Stimulated activated CD4-positive, alpha-beta T cell treated with anti-CD3 and anti-CD28 coated beads, Interleukin-2, amount 100 ng/mL, for 4 hours (primary cell): Measurements from ENCODE around the gene SLCO3A1.

Experiments used
- DNase-seq: peaks from one replicate; pipeline ENCODE4 v3.0.0-alpha.2; 2020; ENCODE audit warnings: low read depth

The SLCO3A1 gene

DNA sequence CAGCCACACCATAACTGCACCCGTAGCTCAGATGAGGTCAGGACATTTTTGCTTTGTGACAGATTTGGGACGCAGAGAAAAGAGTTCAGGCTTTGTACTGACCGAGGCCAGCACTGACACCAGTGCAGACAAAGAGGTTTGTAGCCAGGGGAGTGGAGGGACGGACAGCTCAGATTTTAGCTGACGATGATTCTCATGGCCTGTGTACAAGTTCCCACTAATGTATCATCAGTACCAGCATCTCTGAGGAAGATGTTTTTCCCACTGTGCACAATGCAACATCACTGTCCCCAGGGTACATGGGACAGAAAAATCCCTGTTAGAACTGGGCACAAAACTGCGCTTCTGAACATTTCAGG lies 112.7 kb downstream of the SLCO3A1 start:
- no peak for DNase-seq

DNA sequence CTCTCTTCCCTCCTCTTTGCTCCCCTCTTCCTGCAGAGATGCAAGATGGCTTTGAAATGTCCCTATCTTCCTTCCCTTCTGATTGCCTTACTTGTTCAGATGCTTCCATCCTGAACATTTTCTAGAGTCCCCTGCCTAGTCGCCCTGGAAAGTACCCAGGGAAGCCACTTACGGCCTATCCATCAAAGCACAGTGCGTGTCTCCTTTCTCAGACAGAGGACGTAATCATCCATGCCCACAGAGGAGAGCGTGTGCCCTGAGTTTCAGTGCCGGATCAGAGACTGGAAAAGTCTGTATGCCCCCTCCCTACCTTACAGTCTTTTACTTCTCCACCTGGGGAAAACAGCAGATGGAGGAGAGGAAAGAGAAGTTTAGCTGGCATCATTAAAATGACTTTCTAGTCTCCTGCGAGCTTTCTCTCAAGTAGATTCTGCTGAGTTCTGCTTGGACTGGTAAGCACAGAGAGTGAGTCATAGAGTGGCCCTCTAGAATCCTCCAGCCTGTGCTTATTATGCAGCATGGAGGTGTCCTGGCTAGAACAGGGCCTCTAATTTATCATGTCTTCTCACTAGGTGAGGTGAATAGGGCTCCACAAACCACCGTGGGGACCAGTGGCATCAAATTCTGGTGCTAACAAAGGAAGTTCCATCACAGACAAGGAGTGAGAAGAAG lies 114.6 kb downstream of the SLCO3A1 start:
- no peak for DNase-seq

DNA sequence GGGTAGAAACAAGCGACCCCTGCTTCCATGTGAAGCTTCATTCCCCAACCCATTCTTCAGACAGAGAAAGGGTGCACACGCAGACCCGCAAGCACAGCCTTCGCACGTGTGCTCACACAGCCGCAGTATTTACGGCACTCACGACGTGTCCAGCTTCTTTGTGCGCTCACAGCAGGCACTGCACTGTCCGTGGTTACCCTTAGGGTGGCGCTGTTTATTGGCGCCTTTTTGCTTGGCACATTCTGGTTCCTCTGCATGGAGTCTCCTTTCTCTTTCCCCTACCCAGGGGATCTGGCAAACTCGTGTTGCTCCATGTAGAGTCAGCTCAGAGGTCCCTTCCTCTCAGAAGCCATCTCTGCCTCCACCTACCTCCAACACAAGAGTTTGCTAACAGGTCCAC lies 115.1 kb downstream of the SLCO3A1 start:
- no peak for DNase-seq

DNA sequence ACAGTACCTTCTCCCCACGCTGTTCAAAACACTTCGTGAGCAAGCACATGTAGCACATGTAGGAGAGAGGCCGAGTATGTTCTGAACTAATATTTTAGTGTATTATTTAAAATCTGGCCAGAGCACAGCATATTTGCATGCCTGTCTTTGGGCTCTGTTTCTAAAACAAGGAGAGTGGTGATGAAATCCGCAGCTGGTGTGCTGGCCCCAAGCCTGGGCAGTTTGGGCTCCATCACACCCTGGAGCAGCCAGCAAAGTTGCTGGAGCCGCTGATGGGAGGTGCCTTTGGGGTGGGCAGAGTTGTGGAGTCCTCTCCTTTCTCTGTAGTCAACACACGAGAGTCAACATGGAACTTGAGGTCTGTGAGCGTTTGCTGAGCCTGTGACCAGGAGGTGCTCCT lies 116.6 kb downstream of the SLCO3A1 start:
- no peak for DNase-seq

DNA sequence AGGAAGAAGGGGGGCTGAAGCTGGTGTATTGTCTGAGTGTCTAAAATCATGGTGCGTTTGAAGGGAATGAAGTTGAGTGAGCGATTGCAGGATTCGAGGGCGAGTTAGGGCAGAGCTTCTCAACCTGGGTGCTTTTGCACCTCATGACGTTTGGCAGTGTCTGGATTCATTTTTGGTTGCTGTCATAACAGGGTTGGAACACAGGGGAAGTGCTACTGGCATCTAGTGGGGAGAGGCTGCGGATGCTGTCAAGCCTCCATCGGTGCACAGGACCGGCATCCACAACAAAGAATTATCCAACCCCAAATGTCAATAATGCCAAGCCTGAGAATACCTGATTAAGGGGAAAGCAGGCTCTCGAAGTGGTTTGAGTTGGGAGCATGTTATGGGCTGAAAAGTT lies 120.0 kb downstream of the SLCO3A1 start:
- no peak for DNase-seq

DNA sequence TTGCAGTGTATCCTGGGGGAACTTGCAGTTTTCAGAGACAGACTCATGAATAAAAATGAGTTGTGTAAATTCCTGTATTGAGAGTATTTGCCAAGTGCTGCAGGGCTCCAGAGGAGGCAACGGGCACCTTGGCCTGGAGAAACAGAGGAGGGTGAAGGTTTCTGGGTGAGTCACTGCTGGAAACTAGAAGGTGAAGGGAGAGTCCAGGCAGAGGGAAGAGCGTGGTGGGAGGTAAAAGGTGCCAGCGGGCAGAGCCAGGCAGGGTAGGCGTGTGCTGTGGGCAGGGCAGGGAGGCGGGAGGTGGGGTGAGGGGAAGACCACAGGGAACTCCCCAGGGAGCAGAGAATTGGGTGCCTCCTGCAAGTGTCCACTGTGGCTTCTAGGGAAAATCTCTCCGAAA lies 120.8 kb downstream of the SLCO3A1 start:
- DNase-seq: no peak

DNA sequence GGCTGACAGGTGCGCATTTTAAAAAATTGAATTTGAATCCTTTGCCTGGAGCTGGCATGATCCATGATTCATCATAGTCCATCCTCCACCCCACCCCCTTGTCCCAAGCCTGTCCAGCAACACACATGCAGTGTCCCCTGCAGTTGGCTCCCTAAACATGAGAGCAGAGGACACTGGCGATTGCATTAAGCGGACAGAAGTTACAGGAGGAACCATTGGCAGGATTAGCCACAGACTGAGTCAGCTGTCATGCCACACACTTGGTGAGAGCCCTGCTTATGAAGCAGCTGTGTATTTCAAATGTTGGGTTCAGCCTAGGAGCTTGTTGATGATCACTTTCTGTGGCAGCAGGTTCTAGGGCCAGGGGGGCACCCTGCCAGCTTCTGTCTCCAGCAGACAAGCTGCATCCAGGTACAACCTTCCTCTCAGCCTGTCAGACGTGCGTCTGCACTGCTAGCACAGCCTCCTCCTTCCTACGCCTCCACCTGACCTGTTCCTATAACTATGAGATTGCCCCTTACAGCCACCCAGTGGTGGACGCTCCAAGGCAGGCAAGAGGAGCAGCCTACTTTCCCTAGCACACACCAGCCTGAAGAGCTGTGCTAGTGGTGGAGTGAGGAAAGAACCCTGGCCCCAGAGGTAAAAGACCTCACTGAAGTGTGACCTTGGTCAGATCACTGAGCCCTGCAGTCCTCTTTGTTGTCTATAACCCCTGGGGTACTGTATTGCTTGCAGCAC lies 121.9 kb downstream of the SLCO3A1 start:
- no peak for DNase-seq

DNA sequence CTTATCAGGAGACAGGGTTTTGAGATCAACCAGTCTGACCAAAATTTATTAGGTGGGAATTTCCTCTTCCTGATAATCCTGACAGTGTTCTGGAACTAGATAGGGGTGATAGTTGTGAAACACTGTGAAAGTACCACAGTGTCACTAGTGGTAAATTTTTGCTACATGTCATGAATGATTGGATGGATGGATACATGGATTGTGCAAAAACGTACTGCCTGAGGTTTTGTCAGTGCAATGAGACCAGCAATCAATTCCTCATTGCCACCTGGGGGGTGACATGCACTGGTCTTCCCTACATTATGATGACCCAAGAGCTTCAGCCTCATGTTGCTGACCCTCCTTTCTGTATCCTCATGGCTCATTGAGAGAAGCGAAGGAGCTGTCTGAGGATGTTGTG lies 123.5 kb downstream of the SLCO3A1 start:
- no peak for DNase-seq

DNA sequence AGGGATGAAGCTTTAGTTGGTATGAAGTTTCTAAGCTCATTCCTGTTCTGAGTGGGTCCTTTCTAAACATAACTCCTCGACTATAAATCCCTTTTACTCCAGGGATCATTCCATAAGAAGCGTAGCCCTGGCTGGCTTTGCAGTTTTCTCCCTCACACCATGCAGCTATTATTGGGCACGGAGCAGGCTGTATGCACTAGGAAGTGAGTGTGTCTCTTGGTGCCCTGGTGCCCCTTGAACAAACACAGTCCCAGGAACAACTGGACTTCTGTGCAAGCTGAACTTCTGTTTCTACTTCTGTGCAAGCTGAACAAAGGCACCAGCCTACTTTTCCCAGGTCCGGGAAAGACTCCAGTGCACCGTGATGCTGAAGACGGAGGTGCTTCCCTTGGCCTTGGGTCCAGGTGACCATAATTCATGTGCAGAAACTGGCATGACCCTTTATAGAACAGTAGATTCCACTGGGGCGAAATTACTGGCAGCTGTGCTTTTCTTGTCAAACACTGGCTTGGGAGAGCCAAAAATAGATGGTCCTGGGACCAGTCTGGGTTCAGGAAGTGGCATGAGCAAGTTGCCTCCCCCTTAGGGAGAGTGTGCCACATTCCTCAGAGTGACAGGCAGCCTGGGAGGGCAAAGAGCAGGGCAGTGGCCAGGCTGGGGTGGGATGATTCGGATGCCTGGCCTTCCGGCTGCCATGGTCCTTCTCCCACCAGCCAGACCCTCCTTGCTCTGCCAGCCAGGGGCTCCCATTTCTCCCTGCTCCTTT lies 127.2 kb downstream of the SLCO3A1 start:
- DNase-seq: no peak

DNA sequence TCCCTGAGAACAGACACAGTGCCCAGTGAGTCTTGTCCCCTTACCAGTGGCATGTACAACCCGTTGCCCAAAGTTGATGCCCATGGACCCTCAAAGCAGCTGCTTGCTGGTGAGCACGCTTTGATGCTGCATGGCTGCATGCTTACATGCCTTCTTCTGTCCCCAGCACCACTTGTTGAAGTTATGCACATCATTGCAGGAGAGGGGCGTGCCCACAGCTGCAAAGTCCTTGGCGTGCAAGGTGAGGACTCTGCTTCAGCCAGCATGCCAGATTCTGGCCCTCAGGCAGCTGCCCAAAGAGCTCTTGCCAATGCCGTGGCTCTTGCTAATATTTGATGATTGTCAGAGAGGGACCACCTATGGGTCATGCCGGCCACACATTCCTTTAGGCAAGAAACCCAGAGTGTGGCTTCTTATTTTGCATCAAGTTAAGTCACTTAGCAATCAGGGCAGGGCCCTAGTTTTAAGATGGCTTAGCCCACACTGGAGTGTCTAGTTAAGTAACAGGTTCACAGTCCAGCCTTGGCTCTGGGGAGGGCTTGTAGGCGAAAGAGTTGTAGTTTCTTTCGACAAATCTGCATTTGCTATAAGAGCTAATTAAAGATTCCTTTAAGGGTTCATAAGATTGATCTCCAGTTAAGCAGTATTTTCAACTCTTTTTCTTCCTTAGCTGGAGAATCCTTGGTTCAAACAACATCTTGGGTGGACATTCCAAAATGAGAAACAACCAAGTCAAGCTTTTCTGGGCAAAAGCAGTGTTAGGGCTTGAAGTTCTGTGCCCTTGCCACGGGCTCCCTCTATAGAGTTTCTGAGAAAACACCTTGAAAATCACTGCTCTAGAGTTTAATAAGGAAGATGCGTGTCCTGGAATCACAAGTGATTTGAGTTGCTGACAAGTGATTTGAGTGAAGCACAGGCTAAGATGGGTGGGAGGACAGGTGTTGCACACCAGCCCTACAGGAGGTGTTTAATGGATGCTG lies 128.6 kb downstream of the SLCO3A1 start:
- DNase-seq: no peak

DNA sequence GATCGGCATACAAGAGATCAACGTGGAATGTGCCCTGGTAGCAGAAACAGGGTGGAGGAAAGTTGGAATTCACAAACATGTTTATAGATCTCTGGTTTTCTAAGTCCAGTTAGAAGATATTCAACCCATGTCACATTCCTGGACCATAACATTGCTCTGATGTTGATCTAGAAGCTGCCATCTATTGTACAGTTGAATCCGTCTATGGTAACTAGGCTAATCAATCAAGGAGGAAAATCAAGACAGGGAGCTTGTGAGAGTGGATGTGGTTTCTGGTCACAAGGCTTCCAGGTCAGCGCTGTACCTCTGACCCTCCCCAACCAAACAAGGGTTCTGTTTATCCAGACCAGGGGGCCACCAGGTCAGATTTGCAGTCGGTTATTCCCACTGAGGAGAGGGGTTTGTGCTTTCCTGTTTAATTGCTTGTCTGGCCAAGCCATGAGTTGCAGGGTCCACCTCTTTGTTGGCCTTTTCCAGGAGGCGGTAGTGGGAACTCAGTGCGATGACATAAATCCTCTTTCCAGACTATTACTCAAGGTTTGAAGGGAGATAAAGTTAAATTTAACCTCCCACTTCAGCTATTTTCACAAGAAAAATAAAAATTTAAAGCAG lies 130.3 kb downstream of the SLCO3A1 start:
- no peak for DNase-seq

DNA sequence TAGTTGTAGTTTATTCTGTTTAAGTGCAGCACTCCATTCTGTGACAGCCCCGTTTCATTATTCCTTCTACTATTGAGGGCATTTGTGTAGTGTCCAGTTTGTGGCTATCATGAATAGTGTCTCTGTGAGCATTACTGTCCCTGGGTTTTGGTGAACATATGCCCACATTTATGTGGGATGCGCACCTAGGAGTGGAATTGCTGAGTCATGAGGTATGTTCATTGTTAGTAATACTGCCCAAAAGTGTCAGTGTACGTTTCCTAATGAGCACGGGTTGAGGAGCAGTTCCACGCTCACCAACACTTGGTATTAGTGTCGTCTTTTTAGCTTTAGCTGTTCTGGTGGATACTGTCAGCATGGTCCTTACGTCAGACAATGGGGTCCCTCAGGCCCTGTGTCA lies 131.8 kb downstream of the SLCO3A1 start:
- no peak for DNase-seq

DNA sequence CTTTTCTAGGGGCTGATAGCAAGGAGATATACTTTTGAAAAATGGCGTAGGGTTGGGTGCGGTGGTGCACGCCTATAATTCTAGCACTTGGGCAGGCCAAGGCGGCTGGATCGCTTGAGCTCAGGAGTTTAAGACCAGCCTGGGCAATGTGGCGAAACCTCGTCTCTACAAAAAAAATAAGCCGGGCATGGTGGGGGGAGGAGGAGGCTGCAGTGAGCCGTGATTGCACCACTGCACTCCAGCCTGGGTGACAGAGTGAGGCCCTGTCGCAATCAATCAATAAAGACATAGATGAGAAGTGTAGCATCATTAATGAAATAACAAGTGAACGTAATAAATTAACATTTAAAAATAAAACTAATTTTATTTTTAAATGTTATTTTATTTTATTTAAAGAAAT lies 134.6 kb downstream of the SLCO3A1 start:
- DNase-seq: no peak

DNA sequence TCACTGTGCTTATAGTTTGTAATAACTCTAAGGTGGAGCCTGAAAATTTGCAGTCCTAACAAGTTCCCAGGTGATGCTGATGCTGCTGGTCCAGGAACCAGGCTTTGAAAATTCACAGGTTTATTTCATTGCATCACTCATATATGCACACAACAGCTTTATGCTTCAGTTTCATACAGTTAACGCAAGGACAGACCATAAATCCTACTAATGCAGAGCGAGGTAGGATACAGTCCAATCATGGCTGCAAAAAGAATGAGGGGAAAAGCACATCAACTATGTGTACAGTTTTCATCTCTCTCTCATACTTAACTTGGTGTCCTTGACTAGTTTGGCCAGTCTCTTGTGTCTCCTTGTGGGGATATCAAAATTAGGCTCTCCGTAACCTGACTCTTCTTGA lies 135.1 kb downstream of the SLCO3A1 start:
- no peak for DNase-seq

DNA sequence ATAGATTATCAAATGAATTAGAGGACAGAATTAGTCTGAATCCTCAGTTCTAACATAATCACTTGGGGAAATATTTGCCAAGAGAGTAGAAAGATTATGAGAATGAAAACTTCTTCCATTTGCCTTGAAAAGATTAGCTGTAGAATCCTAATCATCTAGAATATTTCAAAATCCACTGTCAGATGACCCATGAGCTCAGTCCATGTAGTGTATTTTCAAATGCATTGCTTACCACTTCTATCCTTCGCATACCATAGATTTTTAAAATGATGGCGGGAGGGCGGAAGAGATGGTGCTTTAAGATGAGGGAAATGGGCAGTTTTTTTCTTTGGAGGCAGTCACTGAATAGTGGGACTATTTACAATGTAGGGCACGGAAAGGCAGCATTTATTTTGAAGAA lies 136.3 kb downstream of the SLCO3A1 start:
- no peak for DNase-seq

DNA sequence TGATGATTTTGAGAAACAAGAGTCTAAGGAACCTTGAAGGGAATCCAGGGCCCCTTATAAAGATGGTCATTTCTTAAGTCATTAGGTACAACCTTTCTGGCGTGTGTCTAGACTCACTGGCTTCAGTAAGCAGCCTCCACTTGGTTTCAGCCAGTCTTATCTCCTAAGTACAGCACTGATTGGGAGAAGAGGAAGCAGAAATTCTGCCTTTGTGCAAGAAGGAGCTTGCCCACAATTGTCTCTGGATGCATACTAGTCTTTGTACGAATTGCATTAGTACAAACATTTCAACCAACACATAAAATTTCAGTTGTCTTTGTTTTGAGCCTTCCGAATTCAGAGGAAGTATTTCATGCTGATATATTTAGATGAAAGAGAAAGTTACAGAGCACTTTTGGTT lies 139.4 kb downstream of the SLCO3A1 start:
- no peak for DNase-seq

DNA sequence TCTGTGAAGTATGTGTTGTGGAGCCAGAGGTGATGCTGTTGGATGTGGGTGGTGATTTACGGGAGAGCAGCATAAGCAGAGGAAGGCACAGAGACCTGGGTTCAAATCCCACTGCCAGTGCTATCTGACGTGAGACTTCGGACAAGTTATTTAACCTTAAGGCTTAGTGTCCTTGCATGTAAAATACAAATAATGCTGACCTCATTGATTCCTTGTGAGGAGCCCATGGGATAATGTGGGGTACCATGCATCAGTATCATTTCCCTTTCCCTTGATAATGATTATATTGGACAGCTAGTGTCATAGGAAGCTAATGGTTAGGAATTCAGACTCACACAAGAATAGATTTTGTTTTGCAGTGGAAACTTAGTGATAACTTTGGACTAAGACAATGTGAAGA lies 141.6 kb downstream of the SLCO3A1 start:
- no peak for DNase-seq

DNA sequence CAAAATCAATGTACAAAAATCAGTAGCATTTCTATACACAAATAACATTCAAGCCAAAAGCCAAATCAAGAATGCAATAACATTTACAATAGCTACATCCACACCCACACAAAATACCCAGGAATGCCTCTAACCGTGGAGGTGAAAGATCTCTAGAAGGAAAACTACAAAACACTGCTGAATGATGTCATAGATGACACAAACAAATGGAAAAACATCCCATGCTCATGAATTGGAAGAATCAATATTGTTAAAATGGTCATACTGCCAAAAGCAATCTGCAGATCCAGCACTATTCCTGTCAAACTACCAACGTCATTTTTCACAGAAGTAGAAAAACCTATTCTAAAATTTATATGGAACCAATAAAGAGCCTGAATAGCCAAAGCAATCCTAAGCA lies 143.7 kb downstream of the SLCO3A1 start:
- DNase-seq: no peak

DNA sequence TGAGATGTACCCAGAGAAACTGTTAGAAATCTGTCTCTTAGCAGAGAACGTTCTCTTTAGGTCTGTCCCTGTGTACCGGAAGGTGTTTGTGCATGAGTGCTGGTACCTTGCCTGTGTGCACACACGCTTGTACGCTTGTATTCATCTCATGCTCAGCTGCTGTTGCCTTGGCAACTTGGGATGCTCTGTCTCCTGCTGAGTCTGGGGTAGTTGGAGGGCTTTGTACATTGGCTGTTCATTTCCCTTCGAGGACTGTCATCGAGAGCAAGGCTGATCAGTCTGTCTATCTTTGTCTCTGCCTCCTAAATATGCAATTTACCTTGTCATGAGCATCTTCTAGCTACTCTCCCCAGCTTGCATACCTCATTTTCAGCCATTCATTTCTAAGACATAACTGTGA lies 147.2 kb downstream of the SLCO3A1 start:
- DNase-seq: no peak

DNA sequence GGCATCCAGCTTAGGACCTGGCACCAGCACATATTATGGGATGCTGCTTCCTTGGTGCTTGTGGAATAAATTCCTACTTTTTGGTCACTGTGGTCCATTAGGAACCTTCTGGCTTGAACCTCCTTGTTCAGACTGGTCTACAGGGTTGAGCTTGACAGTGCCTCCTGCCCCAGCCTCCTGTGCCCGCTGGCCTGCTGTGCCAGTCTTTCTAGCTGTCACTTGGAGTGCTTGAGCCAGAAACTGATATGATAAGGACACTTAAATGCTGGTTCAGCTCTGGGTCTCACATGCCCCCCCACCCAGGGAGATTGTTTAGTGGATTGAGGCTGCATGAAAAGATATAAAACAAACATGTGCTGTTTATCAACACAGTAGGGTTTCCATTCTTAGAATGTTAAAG lies 147.8 kb downstream of the SLCO3A1 start:
- DNase-seq: no peak

DNA sequence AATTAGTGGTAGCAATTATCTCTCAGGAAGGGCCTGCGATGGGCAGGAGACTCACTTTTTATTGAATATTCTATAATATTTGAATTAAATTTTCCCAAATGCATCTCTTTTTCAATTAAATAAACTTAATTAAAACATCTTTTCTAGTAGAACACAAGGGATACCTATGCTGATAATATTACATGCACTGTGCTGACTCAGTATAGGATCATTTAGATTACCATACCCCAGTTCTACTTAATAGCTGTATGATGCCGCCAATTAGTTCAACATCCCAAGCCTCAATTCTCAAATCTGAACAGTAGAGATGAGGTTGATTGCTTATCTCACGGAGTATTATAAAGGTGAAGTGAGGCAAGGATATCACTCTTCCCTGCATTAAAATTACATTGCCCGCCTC lies 149.2 kb downstream of the SLCO3A1 start:
- DNase-seq: no peak
